ENCODE data around the gene OR1A2. TPM values are rescaled to one million over a fixed set of nuclear protein-coding genes. Genes with fewer than 3 reads are reported as not detected.
"Not testable (repeated sequence)": the region's sequence is repeated elsewhere in the genome, so short reads cannot be mapped to it uniquely, and the experiment has no call there.

Gene OR1A2
- polyA plus RNA-seq, 1 experiment: not detected

DNA sequence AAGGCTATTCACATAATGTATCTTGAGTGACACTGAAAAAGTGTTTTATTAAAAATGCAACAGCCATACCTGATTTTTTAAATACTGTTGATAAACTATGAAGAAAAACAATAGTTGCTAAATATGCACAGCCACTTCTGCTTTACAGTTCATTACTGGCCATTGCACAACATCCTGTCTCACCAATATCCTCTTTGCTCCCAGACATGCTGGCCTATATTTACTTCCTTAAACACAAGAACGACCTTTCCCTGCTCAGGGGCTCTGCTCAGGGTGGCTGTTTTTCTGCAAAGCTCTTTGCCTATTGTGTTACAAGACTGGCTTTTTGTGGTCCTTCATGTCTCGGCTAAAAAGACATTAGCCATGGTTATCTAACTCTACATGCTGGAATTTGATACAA, 41.4 kb downstream of the OR1A2 start:
- CTCF ChIA-PET; DNase-seq (ENCODE audit: low read depth, low spot score): not testable (repeated sequence)

GRCh38 chr17:3241044-3241443, 43.7 kb downstream of the OR1A2 start:
- CTCF ChIA-PET; H3K27me3 ChIP-seq (ENCODE audit: control insufficient read depth, insufficient read depth, low read length); POLR2A ChIA-PET: not testable (repeated sequence)

More for the DNA sequence above, 41.4 kb downstream of the OR1A2 start:
- POLR2A ChIA-PET; H3K4me3 ChIP-seq (ENCODE audit: low read depth, low read length); H3K27me3 ChIP-seq (ENCODE audit: control insufficient read depth, insufficient read depth, low read length); H3K9me3 ChIP-seq (ENCODE audit: control insufficient read depth, insufficient read depth, low read length); H3K27ac ChIP-seq (ENCODE audit: low read depth, low read length): not testable (repeated sequence)

GRCh38 chr17:3244841-3245240, 47.5 kb downstream of the OR1A2 start:
- POLR2A ChIA-PET; DNase-seq (ENCODE audit: low read depth, low spot score); CTCF ChIA-PET; H3K4me3 ChIP-seq (ENCODE audit: low read depth, low read length); H3K9me3 ChIP-seq (ENCODE audit: control insufficient read depth, insufficient read depth, low read length); H3K27ac ChIP-seq (ENCODE audit: low read depth, low read length); H3K27me3 ChIP-seq (ENCODE audit: control insufficient read depth, insufficient read depth, low read length): not testable (repeated sequence)

More at GRCh38 chr17:3241044-3241443, 43.7 kb downstream of the OR1A2 start:
- not testable (repeated sequence) for H3K4me3 ChIP-seq (ENCODE audit: low read depth, low read length); H3K27ac ChIP-seq (ENCODE audit: low read depth, low read length); DNase-seq (ENCODE audit: low read depth, low spot score); H3K9me3 ChIP-seq (ENCODE audit: control insufficient read depth, insufficient read depth, low read length)

Other genes starting within 250 kb of the OR1A2 start
- not detected in 2 replicates for gene OR1D5, start 133.9 kb upstream of the OR1A2 start, polyA plus RNA-seq (2011; rRNA removed)
- gene OR1D2, start 93.1 kb upstream of the OR1A2 start, polyA plus RNA-seq (2011; rRNA removed): not detected in 2 replicates
- gene OR1G1, start 70.0 kb upstream of the OR1A2 start, polyA plus RNA-seq (2011; rRNA removed): not detected in 2 replicates
- not detected in 2 replicates for gene OR1A1, start 10.1 kb downstream of the OR1A2 start, polyA plus RNA-seq (2011; rRNA removed)
- not detected in 2 replicates for gene OR3A1, start 100.8 kb downstream of the OR1A2 start, polyA plus RNA-seq (2011; rRNA removed)
- not detected in 2 replicates for gene OR3A2, start 188.8 kb downstream of the OR1A2 start, polyA plus RNA-seq (2011; rRNA removed)
- not detected in 2 replicates for gene OR1E1, start 200.9 kb downstream of the OR1A2 start, polyA plus RNA-seq (2011; rRNA removed)
- not detected in 2 replicates for gene OR3A3, start 213.9 kb downstream of the OR1A2 start, polyA plus RNA-seq (2011; rRNA removed)
- not detected in 2 replicates for gene OR1E2, start 236.3 kb downstream of the OR1A2 start, polyA plus RNA-seq (2011; rRNA removed)